Measurements from ENCODE around the gene PLCB4.

Gene PLCB4

GRCh38 chr20:9212735-9213134, 143.8 kb downstream of the PLCB4 start:
- no peak for DNase-seq (ENCODE audit: low read depth in 2 of 3, low spot score in 1 of 3)

- DNase-seq (ENCODE audit: low read depth in 2 of 3, low spot score in 1 of 3) = no peak
These were observed 145.8 kb downstream of the PLCB4 start for GRCh38 chr20:9214685-9215084.

GRCh38 chr20:9215539-9215938, 146.7 kb downstream of the PLCB4 start:
- DNase-seq (ENCODE audit: low read depth in 2 of 3, low spot score in 1 of 3) = no peak

GRCh38 chr20:9218531-9218961, 149.7 kb downstream of the PLCB4 start:
- no peak for DNase-seq (ENCODE audit: low read depth in 2 of 3, low spot score in 1 of 3)

GRCh38 chr20:9220874-9221547, 152.1 kb downstream of the PLCB4 start:
- DNase-seq (ENCODE audit: low read depth in 2 of 3, low spot score in 1 of 3) = no peak

GRCh38 chr20:9223296-9223695, 154.4 kb downstream of the PLCB4 start:
- DNase-seq (ENCODE audit: low read depth in 2 of 3, low spot score in 1 of 3) = no peak

GRCh38 chr20:9225879-9226278, 157.0 kb downstream of the PLCB4 start:
- DNase-seq (ENCODE audit: low read depth in 2 of 3, low spot score in 1 of 3) = no peak

GRCh38 chr20:9227896-9228615, 159.2 kb downstream of the PLCB4 start:
- no peak for DNase-seq (ENCODE audit: low read depth in 2 of 3, low spot score in 1 of 3)

GRCh38 chr20:9228774-9229450, 160.0 kb downstream of the PLCB4 start:
- DNase-seq (ENCODE audit: low read depth in 2 of 3, low spot score in 1 of 3) = no peak

GRCh38 chr20:9230406-9230805, 161.5 kb downstream of the PLCB4 start:
- DNase-seq (ENCODE audit: low read depth in 2 of 3, low spot score in 1 of 3) = no peak

- no peak for DNase-seq (ENCODE audit: low read depth in 2 of 3, low spot score in 1 of 3)
These were observed 164.9 kb downstream of the PLCB4 start for GRCh38 chr20:9233804-9234203.

- DNase-seq (ENCODE audit: low read depth in 2 of 3, low spot score in 1 of 3) = no peak
These were observed 166.6 kb downstream of the PLCB4 start for GRCh38 chr20:9235518-9235917.

GRCh38 chr20:9236458-9236857, 167.6 kb downstream of the PLCB4 start:
- DNase-seq (ENCODE audit: low read depth in 2 of 3, low spot score in 1 of 3) = no peak

GRCh38 chr20:9241232-9241692, 172.4 kb downstream of the PLCB4 start:
- DNase-seq (ENCODE audit: low read depth in 2 of 3, low spot score in 1 of 3) = no peak

- DNase-seq (ENCODE audit: low read depth in 2 of 3, low spot score in 1 of 3) = no peak
These were observed 173.0 kb downstream of the PLCB4 start for GRCh38 chr20:9241721-9242427.

GRCh38 chr20:9243986-9244385, 175.1 kb downstream of the PLCB4 start:
- no peak for DNase-seq (ENCODE audit: low read depth in 2 of 3, low spot score in 1 of 3)

GRCh38 chr20:9244811-9245210, 175.9 kb downstream of the PLCB4 start:
- no peak for DNase-seq (ENCODE audit: low read depth in 2 of 3, low spot score in 1 of 3)

GRCh38 chr20:9246731-9247130, 177.8 kb downstream of the PLCB4 start:
- no peak for DNase-seq (ENCODE audit: low read depth in 2 of 3, low spot score in 1 of 3)

GRCh38 chr20:9250511-9250910, 181.6 kb downstream of the PLCB4 start:
- DNase-seq (ENCODE audit: low read depth in 2 of 3, low spot score in 1 of 3) = no peak

GRCh38 chr20:9253006-9253539, 184.2 kb downstream of the PLCB4 start:
- no peak for DNase-seq (ENCODE audit: low read depth in 2 of 3, low spot score in 1 of 3)

- DNase-seq (ENCODE audit: low read depth in 2 of 3, low spot score in 1 of 3) = no peak
These were observed 186.3 kb downstream of the PLCB4 start for GRCh38 chr20:9255171-9255570.
